NCI-H2171 (cell line): ENCODE measurements around the gene OSMR.

Source experiments
- DNase-seq: peaks from one replicate; lab custom pipeline; 2025; lab: John Stamatoyannopoulos, UW

OSMR gene

DNA sequence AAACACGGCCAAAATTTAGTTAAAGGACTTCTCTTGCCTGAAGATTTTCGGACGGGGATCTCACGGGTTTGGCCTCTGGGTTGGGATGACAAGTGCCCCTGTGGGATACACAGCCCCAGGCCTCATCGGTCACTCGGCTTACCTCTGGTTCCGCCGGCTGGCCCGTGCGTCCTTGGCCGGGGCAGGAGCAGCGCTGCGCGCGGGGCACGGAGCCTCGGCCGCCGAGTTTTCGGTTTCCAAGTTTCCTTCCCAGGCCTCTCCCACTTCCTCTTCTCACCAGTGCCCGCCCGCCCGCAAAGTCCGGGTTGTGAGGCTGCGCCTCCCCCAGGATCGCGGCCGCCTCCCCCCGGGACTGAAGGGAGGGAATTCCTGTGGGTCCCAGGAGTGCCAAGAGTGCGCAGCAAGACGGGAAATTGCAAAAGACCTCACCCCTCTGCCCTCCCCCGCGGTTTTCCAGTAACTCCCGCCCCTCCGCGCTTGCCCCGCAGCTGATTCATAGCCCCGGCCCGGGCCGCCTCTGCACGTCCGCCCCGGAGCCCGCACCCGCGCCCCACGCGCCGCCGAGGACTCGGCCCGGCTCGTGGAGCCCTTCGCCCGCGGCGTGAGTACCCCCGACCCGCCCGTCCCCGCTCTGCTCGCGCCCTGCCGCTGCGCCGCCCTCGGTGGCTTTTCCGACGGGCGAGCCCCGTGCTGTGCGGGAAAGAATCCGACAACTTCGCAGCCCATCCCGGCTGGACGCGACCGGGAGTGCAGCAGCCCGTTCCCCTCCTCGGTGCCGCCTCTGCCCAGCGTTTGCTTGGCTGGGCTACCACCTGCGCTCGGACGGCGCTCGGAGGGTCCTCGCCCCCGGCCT lies at the start of gene OSMR:
OSMR (plus strand) TSS at position 487 of the 853 bp plus-strand sequence. CDS start 23,033 bp downstream, outside the sequence.
- DNase-seq, result peak; percentile 10

DNA sequence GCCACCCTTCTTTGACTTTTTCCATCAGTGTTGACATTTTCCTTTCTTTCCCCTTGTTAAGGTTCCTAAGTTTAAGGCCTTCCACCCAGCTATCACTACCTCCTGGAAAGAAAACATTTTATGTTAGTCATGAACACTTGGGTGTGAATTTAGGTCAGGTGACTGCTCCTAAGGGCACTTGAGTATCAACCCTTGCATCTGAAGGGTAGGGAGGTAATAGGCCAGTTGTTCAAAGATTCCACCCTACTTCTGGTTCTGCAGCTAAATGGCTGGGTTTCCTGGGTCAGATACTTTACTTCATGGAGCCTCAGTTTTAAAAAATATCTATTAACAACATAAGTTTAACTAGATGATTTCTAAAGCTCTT lies 49.1 kb upstream of the OSMR start:
- DNase-seq, result no peak

DNA sequence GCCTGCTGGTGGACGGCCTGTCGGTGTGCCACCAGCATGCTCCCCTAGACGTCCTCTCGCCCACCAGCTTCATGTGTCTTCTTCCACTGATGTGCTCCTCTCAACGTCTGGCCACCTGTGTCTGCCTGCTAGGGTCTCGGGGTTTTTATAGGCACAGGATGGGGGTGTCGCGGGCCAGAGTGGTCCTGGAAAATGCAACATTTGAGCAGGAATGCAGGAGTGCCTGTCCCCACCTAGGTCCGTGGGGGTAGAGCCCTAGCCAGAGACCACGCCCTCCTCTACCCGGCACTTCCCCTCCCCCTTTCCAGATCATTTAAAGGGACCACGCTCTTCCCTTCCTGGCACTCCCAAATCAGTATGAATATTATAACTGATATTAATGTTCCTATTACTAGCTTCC lies 48.0 kb upstream of the OSMR start:
- no peak for DNase-seq

DNA sequence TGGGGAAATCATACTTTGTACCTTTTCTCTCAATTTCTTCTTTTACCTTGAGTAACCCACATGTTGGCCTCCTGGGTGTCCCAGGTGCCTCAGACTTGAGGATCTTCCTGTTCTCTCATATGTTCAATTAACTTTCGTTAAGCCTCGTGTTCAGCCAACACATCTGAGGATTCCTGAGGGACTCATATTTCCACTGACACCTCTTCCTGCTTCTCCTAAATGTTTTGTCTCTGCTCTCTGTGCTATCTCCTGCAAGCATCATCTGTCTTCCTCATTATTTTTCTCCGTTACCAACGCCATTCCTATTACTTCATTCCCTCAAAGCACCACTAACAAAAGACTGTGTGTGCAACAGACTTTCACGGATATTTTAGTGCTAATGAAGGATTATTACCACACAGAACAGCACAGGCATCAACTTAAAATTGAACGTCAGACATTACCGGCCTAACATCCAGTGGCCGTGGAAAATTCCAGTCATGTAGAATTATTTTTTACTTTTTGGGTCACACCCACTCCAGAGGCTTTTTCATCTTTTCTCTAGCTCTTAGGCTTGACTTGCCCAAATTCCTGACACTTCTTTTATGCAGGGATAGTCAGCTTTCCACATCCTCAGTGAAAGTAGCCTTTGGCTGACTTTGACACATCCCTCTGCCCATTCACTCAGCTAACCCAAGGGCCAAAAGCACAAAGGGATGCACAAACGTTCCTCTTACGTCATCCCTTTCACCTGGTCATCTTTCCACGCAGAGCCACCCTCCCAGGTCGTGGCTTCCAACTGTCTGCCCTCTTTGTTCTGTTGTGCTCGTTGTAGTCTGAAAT lies 46.0 kb upstream of the OSMR start:
- no peak for DNase-seq

DNA sequence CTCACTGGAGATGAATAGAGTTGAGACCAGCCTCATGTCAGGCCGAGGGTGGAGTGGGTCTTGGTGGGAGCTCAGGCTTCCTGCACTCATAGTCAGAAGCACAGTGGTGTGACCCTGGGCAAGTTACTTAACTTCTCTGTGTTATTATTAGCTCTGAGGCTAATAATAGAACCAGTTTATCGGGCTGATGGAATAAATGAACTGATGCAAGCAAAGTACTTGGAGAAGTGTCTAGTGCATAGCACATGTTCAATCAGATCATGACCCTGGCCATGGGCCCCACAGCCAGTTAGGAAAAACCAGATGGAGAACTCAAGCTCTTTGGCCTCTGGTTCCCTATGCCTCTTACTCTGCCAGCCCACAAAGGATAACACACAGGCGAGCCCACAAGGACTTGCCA lies 45.3 kb upstream of the OSMR start:
- no peak for DNase-seq

DNA sequence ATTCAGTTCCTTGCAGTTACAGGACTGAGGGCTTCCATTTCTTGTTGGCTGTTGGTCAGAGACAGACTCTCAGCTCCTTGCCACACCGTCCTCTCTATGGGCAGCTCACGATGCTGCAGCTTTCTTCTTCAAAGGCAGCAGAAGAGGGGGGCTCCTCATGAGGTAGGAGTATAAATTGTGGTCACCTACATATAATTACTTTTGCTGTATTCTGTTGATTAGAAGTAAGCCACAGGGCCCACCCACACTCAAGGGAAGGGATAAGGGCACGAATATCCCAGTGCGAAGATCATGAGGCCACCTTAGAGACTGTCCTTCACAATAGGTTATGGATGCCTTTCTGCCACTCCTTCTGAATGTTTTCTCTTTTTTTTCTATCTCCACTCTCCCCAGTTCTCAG lies 43.7 kb upstream of the OSMR start:
- DNase-seq, result no peak

DNA sequence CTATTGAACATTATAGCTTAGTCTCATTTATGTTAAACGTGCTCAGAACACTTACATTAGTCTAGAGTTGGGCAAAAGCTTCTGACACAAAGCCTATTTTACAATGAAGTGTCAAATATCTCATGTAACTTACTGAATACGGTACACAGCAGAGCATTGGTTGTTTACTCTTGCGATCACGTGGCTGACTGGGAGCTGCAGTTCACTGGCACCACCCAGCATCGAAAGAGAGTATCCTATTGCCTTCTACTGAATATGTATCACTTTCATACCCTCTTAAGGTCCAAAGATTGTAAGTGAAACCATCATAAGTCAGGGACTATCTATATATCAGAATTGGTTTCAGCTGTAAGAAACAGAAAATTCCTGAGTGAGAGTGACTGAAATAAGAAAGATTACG lies 42.6 kb upstream of the OSMR start:
- DNase-seq, result no peak

DNA sequence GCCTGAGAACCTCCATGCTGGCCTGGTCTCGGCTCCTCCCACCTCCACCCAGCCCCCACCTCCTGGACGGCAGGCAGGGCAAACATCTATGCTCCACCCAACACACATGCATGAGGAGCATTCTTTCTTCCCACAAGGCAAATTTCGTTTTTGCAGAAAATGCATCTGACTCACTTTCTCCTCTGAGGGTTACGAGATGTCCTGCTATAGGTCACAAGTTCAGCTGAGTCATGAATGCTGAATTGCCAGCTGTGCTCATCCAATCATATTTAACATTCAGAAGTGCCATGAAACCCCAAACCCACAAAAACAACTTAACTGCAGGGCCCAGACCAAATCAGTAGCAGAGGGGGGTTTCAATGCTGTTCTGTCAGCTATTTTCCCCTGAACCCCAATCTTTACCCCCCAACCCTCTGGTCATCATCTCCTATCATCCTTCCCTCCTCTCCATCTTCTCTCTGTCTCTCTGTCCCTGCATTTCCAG lies 39.0 kb upstream of the OSMR start:
- DNase-seq, result no peak

DNA sequence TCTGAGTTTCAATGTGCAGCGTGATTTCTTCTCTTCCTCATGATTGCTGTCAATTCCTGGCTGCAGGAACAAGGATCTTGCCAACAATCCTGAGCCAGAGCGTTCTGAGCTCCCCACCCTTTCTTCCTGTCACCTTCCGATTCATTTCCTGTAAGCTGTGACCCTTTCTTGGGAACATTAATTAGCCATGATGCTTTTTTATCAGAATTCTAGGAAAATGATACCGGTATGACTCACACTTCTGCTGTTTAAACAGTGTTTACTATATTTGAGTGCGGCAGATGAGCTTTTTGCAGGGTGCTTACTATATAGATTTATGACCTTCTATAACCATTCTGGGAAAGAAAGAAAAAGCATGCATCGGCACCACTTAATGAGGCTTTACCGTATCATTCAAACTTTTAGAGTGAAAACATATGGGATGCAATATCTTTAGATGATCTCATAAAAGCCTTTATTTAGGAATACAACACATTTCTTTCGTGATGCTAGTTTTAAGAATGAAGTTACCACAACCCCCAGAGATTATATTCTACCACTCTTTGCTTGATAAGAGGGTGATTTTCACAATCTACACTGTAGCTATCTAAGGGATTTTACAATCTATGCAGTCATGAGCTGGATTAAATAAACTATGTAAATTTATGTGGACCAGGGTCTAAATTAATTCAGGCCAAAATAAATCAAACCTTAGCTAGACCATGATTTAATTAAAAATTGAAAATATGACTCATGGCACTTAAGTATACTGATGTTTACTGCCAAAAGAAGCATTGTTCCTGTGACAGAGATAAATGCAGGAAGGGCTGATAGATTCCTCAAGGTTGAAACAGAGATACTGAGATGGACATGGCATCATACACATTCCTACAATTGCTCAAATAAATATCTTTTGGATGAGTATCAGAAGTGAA lies 38.0 kb upstream of the OSMR start:
- peak; percentile 20 for DNase-seq

DNA sequence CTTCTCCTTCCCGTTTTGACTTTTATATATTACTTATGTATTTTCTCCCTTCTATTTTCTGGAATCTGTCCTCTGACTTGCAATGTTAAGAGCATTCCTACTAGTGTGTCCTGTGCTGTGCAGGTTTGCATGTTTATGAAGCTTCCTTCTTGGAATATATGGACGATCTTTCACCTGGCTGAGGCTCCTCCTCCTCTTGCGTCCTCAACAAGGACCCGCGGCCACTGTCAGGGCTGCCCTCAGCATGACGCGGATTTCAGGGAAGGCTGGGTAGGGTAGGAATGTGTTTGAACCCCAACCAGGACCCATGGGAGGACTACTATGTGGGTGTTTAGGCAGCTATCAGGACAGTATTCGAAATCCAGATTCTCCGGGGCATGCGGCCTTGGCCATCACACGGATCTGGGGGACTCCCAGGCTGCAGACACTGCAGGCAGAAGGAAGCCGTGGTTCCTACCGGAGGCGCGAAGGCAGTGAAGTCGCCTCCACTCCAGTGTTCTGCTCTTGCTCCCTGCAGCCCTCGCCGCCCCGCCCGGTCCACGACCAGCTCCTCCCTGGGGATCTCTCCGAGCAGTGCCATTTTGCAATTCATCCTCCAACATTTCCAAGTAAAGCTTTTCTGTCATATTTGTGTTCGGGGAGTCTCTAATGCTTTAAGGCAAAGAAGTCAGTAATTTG lies 37.0 kb upstream of the OSMR start:
- DNase-seq, result no peak

DNA sequence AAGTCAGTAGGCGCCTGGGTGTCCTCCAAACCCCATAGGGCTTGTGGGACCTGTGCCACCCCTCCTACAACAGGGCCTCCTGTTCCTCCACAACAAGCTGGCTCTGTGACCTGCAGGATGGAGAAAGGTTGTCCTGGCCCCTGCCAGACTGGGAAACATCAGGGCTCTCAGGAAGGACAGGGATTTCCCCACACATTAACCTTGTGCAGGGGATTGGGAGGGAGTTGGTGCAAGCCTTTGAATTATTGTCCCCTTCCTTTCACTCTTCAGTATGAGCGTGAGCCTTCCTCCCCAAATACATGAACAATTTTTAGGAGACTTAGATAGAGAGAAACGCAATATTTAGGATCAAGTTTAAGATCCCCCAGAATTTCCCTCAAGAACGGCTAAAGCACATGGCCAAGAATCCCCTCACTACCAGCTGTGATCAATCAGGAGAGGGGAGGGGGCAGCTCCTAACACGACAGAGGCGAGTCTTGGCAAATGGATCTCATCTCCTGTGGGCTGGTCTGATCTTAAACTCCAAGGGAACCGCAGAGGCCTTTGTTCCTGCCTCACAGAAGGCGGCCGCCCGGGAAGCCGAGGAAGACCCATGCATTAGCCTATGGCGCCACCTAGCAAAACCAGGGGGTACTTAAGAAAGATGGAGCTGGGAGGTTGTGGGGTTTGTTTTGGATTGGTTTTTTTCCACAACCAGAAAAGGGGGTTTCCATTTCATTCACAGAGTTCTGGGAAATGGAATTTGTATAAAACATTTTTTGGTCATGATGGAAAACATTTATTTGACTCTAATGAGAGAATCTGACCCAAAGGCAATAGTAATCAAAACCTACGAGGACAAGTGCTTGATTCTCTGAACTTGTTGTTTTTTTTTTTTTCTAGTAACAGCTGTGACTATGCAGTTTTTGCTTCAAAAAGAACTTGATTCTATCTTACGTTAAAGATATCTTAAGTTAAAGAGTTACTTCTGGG lies 36.1 kb upstream of the OSMR start:
- DNase-seq, result peak; percentile 92

DNA sequence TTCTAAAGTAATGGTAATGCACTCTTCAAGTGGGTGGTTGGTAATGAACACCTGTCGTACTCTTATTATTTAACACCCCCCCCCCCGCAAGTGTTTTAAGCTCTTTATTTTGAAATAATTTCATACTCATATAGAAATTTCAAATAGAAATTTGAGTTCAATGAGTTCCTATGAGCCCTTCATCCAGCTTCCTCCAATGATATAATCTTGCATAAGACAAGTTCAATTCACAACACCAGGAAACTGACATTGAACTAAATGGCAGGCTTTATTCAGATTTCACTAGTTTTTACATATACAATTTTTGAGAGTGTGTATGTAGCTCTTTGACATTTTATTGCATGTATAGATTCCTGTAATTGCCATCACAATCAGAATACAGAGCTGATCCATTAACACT lies 30.9 kb upstream of the OSMR start:
- DNase-seq, result no peak

DNA sequence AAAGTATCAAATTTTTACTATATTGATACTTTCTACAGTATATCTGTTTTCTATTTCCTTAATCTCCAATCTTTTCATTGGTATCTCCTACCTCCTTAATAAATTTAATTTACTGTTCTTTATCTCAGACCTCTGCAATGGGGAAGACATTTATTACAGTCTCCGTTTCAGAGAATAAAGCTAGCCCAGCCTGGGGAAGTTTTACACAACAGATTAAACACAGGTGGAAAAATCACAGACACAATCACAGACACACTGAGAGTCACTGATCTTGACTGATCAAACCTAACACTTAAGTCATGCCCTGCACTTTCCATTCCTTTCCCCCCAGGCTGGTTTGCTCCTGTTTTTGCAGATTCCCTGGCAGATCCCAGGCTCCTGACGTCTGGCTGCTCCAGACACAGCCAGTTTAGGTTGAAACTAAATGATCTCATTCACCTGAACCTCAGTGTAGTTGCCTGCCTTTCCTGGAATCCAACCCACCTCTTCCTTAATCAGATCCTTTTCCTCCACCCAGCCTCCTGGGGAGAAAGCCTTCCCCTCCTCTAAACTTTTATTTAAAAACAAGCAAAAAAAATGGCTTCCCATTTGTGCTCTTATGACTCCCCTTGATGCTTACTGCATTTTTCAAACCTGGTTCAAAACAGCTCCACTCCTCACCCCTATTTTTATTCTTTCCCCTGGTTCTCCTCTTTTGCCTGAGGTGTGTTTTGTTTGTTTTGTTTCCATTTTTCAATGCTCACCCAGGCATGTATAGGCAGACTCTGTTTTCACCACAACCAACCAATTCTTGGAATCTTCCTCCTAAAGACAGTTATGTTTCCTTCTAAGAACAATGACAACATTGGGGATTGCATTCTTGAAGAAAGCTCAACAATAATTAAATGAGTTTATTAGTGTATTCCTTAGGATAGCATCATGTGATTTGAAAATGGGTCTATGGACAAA lies 29.5 kb upstream of the OSMR start:
- no peak for DNase-seq

DNA sequence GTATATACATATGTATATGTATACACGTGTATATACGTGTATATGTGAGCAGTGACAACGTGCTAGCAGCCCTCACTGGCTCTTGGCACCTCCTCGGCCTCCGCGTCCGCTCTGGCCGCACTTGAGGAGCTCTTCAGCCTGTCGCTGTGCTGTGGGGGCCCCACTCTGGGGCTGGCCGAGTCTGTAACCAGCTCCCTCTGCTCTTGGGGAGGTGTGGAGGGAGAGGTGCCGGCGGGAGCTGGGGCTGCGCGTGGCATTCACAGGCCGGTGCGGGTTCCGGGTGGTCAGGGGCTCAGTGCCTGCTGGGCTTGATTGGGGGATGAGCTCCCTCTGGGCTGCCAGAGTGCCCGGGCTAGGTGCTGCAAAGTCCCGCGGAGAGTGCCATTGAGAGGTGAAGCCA lies 24.1 kb upstream of the OSMR start:
- no peak for DNase-seq

DNA sequence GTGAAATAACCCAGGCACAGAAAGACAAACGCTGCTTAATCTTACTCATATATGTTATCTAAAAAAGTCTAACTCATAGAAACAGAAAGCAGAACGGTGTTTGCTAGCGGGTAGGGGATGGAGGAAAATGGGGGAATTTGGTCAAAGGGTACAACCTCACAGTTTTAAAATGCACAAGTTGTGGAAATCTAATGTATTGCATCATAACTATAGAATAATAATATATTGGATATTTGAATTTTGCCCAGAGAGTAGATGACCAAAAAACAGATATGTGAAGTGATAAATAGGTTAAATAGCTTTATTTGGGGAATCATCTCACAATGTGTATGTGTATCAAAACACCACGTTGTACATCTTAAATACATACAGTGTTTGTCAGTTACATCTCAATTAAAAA lies 22.3 kb upstream of the OSMR start:
- DNase-seq, result no peak

DNA sequence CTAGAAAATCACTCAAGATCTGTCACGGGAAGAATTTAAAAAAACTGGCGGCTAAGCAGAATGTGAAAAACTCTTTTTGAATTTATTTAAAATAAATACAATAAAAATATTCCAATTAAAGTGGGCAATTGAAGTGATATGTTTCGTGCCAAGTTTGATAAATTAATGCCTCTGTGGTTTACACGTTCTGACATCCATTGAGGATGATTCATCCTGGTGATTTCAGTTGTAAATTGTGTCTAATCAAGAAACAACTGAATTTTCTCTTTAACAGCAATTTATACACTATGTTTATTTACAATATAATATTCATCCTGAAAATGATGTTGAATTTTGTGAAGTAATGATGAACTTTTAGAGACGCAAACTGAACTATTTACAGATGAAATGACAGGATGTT lies 21.0 kb upstream of the OSMR start:
- DNase-seq, result no peak

DNA sequence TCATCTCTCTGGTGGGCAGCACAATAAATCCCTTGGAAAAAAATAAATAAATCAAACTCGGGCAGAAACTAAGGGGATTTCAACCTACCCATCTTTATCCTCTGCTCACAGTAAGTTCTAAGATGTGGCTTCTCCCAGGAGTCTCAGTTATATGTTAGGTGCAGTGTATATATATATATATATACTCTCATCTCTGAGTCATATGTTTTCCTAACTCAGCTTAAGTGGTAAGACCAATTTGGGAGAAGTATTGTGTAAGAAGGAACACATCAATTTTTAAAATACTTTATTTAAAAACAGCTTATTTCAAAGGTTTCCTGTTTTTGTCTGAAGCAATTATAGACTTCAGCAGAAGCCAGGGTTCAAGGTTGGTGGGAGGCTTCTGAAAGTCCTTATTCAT lies 20.3 kb upstream of the OSMR start:
- DNase-seq, result no peak

DNA sequence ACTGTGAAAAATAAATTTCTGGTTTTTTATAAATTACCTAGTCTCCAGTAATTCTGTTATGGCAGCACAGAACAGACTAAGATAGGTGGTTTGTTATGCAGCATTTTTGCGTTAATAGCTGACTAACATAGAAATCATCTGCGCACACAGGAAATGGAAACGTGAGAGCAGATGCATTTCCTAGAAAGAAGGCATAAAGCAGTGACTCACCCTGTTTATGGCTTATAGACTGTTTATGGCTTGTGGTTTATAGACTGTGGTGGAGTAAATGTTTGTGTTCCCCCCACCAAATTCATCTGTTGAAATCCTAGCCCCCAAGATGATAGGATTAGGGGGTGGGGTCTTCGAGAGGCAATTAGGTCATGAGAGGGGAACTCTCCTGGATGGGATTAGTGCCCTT lies 18.3 kb upstream of the OSMR start:
- no peak for DNase-seq

DNA sequence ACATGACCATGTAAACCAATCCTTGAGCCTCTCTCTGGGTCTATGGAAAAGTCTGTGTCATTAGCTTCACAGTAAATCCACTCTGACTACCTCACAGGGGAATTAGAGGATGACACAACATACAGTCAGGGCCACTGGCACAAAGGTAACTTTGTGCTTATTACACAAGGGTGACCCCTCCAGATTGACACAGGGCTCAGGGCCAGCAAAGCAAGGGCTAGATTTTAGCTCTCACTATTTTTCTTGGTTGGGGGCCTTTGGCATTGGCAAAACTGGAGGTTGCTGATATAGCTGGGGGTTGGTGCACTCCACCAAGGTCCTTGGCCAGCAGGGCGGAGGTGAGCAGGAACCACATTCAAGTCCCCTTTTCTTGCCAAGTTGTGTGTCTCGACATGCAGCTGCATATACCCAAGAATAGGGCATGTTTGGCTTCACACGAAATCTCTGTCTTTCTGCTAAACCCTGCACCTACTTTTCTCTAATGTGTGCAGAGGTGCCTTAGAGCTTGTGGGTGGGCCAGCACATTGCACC lies 15.2 kb upstream of the OSMR start:
- DNase-seq, result no peak
